ENCODE data around the gene ZBTB38. TPM values are rescaled to one million over a fixed set of nuclear protein-coding genes. Genes with fewer than 3 reads are reported as not detected.

The ZBTB38 gene
- polyA plus RNA-seq, 1 experiment = 97.1 TPM

GRCh38 chr3:141378556-141378955 lies 10.3 kb downstream of the ZBTB38 start:
- H3K27me3 ChIP-seq (ENCODE audit: control insufficient read depth, insufficient read depth, low read length) = no peaks in the 10 kb centered on the region
- H3K4me3 ChIP-seq (ENCODE audit: low read depth, low read length) = no peak overlapping the region
- CTCF ChIA-PET = interaction anchor here (0.7 to 1.1 kb wide), 2 partner anchors 10 to 74 kb away, joined by 3 to 4 read pairs; no protein-coding TSS in a partner anchor
- POLR2A ChIA-PET = no interaction called here
- no peak for DNase-seq (ENCODE audit: low read depth, low spot score)
- peaks cover 3% of the 10 kb centered on the region for H3K9me3 ChIP-seq (ENCODE audit: control insufficient read depth, insufficient read depth, low read length)
- no peak overlapping the region for H3K27ac ChIP-seq (ENCODE audit: low read depth, low read length)
- TF ChIP-seq CTCF (IDR thresholded peaks at IDR 0.05; ENCODE audit: low read depth, low read length) = no peak

DNA sequence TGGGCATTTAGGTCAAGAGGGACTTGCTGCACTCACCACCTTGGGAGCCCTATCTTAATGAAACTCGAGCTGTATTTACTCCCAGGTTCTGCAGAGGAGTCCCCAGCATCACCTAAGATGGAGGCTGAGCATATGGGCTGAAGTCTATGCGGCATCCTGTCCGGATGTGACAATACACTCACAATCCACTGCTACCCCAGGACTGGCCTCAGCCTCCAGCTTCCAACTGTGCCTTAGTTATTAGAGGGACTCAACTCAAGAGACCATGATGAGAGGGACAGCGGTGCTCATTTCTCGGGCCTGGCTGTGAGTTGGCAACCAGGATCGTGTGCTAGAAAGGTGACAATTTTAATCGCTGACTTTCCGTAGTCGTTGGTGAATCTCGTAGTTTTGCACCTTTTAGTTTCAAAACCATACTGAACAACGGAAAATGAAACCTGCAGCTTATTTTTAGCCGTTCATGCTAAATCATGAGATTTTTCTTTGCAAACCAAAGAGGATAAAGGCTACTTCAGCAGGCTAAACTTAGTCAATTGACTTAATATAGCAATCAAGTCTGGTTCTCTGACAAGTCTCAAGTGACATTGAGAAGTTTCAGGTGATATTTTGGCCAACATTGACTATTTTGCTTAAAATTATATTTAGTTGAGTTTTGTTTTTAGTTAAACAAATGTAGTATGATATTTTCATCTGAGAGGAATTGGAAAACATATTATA lies 11.1 kb downstream of the ZBTB38 start:
- Histone ChIP-seq H3K27me3 (ENCODE audit: control insufficient read depth, insufficient read depth, low read length) (no peaks in the 10 kb centered on the region), H3K27ac (ENCODE audit: low read depth, low read length) (no peak overlapping the region), H3K4me3 (ENCODE audit: low read depth, low read length) (no peak overlapping the region), H3K9me3 (ENCODE audit: control insufficient read depth, insufficient read depth, low read length) (peaks cover 3% of the 10 kb centered on the region)
- DNase-seq (ENCODE audit: low read depth, low spot score) = no peak
- TF ChIP-seq CTCF (IDR thresholded peaks at IDR 0.05; ENCODE audit: low read depth, low read length) = no peak
- ChIA-PET CTCF (interaction anchor here (0.7 to 1.2 kb wide), 3 partner anchors 9 to 75 kb away, joined by 3 to 4 read pairs (median 3); no protein-coding TSS in a partner anchor), POLR2A (no interaction called here)

DNA sequence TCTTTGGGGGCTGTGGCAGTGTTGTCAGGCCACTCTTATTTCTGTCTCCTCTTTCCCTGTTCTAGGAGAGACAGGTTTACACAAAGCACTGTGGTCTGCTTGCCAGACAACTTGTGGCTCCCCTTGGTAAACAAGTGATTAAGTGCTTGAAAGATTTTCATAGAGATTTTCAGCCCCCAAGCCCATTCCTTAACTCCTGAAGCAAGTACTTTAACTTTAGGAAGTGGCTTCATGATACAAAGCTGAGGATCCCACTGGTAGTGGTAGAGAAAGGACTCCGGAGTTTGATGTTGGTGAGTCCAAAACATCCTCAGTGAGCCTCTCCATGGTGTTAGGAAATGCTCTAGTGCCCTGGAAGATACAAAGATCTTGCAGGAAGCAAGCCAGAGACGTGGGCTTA lies 12.0 kb downstream of the ZBTB38 start:
- Histone ChIP-seq H3K27ac (ENCODE audit: low read depth, low read length) (no peak overlapping the region), H3K9me3 (ENCODE audit: control insufficient read depth, insufficient read depth, low read length) (peaks cover 3% of the 10 kb centered on the region), H3K27me3 (ENCODE audit: control insufficient read depth, insufficient read depth, low read length) (no peaks in the 10 kb centered on the region), H3K4me3 (ENCODE audit: low read depth, low read length) (no peak overlapping the region)
- TF ChIP-seq CTCF (IDR thresholded peaks at IDR 0.05; ENCODE audit: low read depth, low read length) = no peak
- POLR2A ChIA-PET = no interaction called here
- DNase-seq (ENCODE audit: low read depth, low spot score) = no peak
- CTCF ChIA-PET = interaction anchor here (1.2 kb wide), 1 partner anchor 74 kb away, joined by 3 read pairs; no protein-coding TSS in a partner anchor

- no peak for TF ChIP-seq CTCF (IDR thresholded peaks at IDR 0.05; ENCODE audit: low read depth, low read length)
- ChIA-PET CTCF (interaction anchor here (0.6 to 1.1 kb wide), 2 partner anchors 70 to 71 kb away, joined by 3 read pairs; no protein-coding TSS in a partner anchor), POLR2A (interaction anchor here (0.5 kb wide), 1 partner anchor 60 kb away, joined by 3 read pairs; no protein-coding TSS in a partner anchor)
- H3K9me3 ChIP-seq (ENCODE audit: control insufficient read depth, insufficient read depth, low read length) = peaks cover 3% of the 10 kb centered on the region
- no peak overlapping the region for H3K4me3 ChIP-seq (ENCODE audit: low read depth, low read length)
- H3K27me3 ChIP-seq (ENCODE audit: control insufficient read depth, insufficient read depth, low read length) = no peaks in the 10 kb centered on the region
- no peak for DNase-seq (ENCODE audit: low read depth, low spot score)
- H3K27ac ChIP-seq (ENCODE audit: low read depth, low read length) = no peak overlapping the region
These were observed 12.7 kb downstream of the ZBTB38 start for GRCh38 chr3:141380987-141381386.

DNA sequence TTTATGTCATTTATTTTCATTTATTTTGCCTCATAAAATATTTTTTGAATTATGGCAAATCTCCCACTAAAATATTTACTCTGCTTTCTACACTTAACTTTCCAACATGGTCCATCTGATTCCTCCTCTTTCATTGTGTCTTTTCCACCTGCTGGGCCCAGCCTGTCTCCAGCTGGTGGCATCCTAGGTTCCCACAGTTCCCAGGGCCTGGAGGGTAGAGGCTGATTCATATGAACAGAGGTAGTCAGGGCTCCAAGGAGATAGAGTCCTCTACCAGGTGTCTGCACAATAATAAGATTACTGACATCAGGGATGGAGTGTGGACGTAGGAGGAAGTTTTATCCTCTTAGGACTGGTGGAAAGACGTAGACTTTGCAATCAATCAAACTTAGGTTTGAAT lies 14.3 kb downstream of the ZBTB38 start:
- ChIA-PET CTCF (interaction anchor here (1.0 to 4.5 kb wide), 5 partner anchors 9 to 78 kb away, joined by 3 to 19 read pairs (median 6); no protein-coding TSS in a partner anchor), POLR2A (interaction anchor here (0.5 to 5.2 kb wide), 3 partner anchors 14 to 48 kb away, joined by 8 to 66 read pairs (median 12); partner anchors contain the start of gene ZBTB38)
- H3K27ac ChIP-seq (ENCODE audit: low read depth, low read length) = no peak overlapping the region
- H3K4me3 ChIP-seq (ENCODE audit: low read depth, low read length) = no peak overlapping the region
- no peak for DNase-seq (ENCODE audit: low read depth, low spot score)
- no peaks in the 10 kb centered on the region for H3K27me3 ChIP-seq (ENCODE audit: control insufficient read depth, insufficient read depth, low read length)
- no peaks in the 10 kb centered on the region; the same call in 1 of the 2 replicates for H3K9me3 ChIP-seq (ENCODE audit: control insufficient read depth, insufficient read depth, low read length)
- no peak for TF ChIP-seq CTCF (IDR thresholded peaks at IDR 0.05; ENCODE audit: low read depth, low read length)
